ENCODE measurements around the gene CSMD2.

The CSMD2 gene

DNA sequence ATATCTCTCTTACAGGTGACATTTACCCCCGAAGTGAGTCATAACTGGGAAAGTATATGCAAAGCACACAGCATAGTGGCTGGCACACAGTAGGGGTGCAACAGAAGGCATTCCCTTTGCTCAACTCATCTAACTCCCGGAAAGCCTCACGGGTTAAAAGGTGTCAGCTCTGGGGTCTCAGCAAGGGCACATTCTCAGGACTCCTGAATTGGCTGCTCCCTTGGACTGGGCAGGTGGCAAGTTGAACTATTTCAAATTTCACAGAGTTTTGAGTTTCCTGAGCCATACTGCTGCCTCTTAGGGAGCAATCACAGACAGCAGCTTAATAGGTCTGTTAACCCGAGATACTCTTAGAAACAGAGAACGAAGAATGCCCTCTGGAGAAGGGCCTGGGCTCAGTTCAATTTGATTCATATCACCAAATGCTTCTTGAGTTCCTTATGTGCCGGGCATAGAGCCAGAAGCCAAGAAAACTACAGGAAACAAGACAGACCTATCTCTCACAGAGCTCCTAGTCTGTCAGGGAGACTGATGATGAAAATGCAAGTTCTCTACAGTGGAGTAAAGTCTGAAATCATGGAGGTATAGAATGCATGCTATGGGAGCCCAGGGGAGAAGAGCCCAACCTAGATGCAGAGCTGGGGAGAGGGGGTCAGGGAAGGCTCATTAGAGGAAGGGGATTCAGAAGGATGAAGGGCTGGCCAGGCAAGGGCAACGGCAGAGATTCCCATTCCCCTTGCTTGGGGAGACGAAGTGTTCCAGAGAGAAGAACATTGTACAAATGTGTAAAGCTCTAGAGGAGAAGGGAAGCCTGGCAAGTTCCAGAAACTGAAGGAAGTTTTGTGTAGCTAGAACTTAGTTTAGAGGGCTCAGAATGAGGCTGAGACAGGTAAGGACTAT is 445.0 kb downstream of the CSMD2 start:
- no peaks in the 10 kb centered on the region for H4K20me1 ChIP-seq (ENCODE audit: insufficient read depth, low read length)
- H3K79me2 ChIP-seq (ENCODE audit: low read length), result no peaks in the 10 kb centered on the region
- H3K9me2 ChIP-seq (replicated peaks; ENCODE audit: insufficient read depth, low read length), result no peaks in the 10 kb centered on the region
- no peaks in the 10 kb centered on the region for H3K36me3 ChIP-seq (replicated peaks; ENCODE audit: insufficient read depth, low read length)
- H3K27ac ChIP-seq (ENCODE audit: low read length), result no peak overlapping the region
- no peak overlapping the region for H3K4me3 ChIP-seq (ENCODE audit: low read length)
- DNase-seq, result no peak
- H2AFZ ChIP-seq (ENCODE audit: low read length), result no peak overlapping the region
- no peak overlapping the region for H3K9ac ChIP-seq (ENCODE audit: low read length)
- H3K27me3 ChIP-seq (replicated peaks; ENCODE audit: insufficient read depth, low read length), result peaks cover 25% of the 10 kb centered on the region
- no peaks in the 10 kb centered on the region for H3K9me3 ChIP-seq (replicated peaks; ENCODE audit: insufficient read depth, low read length)
- TF ChIP-seq, protein P1, sequence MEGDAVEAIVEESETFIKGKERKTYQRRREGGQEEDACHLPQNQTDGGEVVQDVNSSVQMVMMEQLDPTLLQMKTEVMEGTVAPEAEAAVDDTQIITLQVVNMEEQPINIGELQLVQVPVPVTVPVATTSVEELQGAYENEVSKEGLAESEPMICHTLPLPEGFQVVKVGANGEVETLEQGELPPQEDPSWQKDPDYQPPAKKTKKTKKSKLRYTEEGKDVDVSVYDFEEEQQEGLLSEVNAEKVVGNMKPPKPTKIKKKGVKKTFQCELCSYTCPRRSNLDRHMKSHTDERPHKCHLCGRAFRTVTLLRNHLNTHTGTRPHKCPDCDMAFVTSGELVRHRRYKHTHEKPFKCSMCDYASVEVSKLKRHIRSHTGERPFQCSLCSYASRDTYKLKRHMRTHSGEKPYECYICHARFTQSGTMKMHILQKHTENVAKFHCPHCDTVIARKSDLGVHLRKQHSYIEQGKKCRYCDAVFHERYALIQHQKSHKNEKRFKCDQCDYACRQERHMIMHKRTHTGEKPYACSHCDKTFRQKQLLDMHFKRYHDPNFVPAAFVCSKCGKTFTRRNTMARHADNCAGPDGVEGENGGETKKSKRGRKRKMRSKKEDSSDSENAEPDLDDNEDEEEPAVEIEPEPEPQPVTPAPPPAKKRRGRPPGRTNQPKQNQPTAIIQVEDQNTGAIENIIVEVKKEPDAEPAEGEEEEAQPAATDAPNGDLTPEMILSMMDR (IDR thresholded peaks at IDR 0.05; ENCODE audit: low read length), result no peak
- TF ChIP-seq EZH2 (optimal IDR thresholded peaks at IDR 0.05; ENCODE audit: low read depth, low read length) (no peak), EZH2phosphoT487 (IDR thresholded peaks at IDR 0.05; ENCODE audit: low read length) (no peak)
- H3K4me1 ChIP-seq (ENCODE audit: low read length), result no peaks in the 10 kb centered on the region
- H3F3A ChIP-seq (ENCODE audit: insufficient read depth, low read length), result no peaks in the 10 kb centered on the region
- H3K4me2 ChIP-seq (ENCODE audit: low read depth, low read length), result no peak overlapping the region

DNA sequence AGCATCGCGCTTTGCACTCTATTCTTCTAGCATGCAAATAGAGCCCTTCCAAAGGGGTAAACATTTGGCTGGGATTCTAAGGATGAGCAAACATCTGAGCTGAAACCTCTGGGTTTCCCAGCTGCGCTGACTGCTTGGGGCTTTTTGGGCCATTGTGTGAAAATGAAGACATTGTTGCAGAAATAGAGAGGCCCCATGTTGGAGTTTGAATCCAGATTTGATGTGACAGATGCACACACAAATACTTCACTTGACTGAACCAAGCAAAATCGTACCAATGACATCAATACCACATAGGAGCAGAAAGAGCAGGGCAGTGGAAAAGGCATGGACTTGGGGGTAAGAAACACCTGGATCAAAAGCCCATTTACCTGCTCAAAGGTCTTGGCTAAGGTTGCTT is 445.7 kb downstream of the CSMD2 start:
- no peak for DNase-seq
- Histone ChIP-seq H3K9me3 (replicated peaks; ENCODE audit: insufficient read depth, low read length) (no peaks in the 10 kb centered on the region), H3K27me3 (replicated peaks; ENCODE audit: insufficient read depth, low read length) (peaks cover 31% of the 10 kb centered on the region), H3K4me2 (ENCODE audit: low read depth, low read length) (no peak overlapping the region), H3K9ac (ENCODE audit: low read length) (no peak overlapping the region), H3F3A (ENCODE audit: insufficient read depth, low read length) (no peaks in the 10 kb centered on the region), H4K20me1 (ENCODE audit: insufficient read depth, low read length) (no peaks in the 10 kb centered on the region), H2AFZ (ENCODE audit: low read length) (no peak overlapping the region), H3K4me3 (ENCODE audit: low read length) (no peak overlapping the region), H3K79me2 (ENCODE audit: low read length) (no peaks in the 10 kb centered on the region), H3K36me3 (replicated peaks; ENCODE audit: insufficient read depth, low read length) (no peaks in the 10 kb centered on the region), H3K27ac (ENCODE audit: low read length) (no peak overlapping the region), H3K9me2 (replicated peaks; ENCODE audit: insufficient read depth, low read length) (no peaks in the 10 kb centered on the region), H3K4me1 (ENCODE audit: low read length) (no peaks in the 10 kb centered on the region)
- TF ChIP-seq EZH2phosphoT487 (IDR thresholded peaks at IDR 0.05; ENCODE audit: low read length) (no peak), EZH2 (optimal IDR thresholded peaks at IDR 0.05; ENCODE audit: low read depth, low read length) (no peak)
- TF ChIP-seq, protein P1 (IDR thresholded peaks at IDR 0.05; ENCODE audit: low read length), result no peak

DNA sequence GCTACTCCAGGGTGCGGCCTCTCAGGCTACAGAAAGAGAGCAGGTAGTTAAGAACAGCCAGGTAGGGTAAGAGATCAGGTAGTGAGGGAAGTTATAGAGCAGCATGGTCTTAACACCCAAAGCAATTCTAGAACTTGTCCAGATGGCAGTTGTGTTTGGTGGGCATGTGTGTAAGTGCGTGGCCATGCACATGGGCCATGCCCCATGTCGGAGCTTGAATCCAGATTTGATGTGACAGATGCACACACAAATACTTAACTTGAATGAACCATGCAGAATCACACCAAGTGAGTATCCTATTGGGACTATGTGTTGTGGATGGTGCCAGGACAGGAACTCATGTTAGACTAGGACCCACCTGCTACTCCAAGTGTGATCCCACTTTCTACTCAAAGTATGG is 446.8 kb downstream of the CSMD2 start:
- Histone ChIP-seq H3K9me3 (replicated peaks; ENCODE audit: insufficient read depth, low read length) (no peaks in the 10 kb centered on the region), H3K4me2 (ENCODE audit: low read depth, low read length) (no peak overlapping the region), H3K9ac (ENCODE audit: low read length) (no peak overlapping the region), H3K4me3 (ENCODE audit: low read length) (no peak overlapping the region), H4K20me1 (ENCODE audit: insufficient read depth, low read length) (no peaks in the 10 kb centered on the region), H3K36me3 (replicated peaks; ENCODE audit: insufficient read depth, low read length) (no peaks in the 10 kb centered on the region), H3K79me2 (ENCODE audit: low read length) (no peaks in the 10 kb centered on the region), H3K4me1 (ENCODE audit: low read length) (no peaks in the 10 kb centered on the region), H3F3A (ENCODE audit: insufficient read depth, low read length) (no peaks in the 10 kb centered on the region), H3K27me3 (replicated peaks; ENCODE audit: insufficient read depth, low read length) (peaks cover 34% of the 10 kb centered on the region), H3K27ac (ENCODE audit: low read length) (no peak overlapping the region), H3K9me2 (replicated peaks; ENCODE audit: insufficient read depth, low read length) (no peaks in the 10 kb centered on the region), H2AFZ (ENCODE audit: low read length) (no peak overlapping the region)
- no peak for DNase-seq
- TF ChIP-seq, protein P1 (IDR thresholded peaks at IDR 0.05; ENCODE audit: low read length), result no peak
- TF ChIP-seq EZH2 (optimal IDR thresholded peaks at IDR 0.05; ENCODE audit: low read depth, low read length), result no peak
- no peak for TF ChIP-seq EZH2phosphoT487 (IDR thresholded peaks at IDR 0.05; ENCODE audit: low read length)

Measured in MM.1S (cell line).